OCI-LY1 (cell line): ENCODE measurements around the gene LYRM9.
"Not testable (repeated sequence)": the region's sequence is repeated elsewhere in the genome, so short reads cannot be mapped to it uniquely, and the experiment has no call there.

Source experiments
- EZH2 ChIP-seq: fragments of 200-600 bp; sonication (generic), shearing (Covaris generic); IDR thresholded peaks from 2 replicates; pipeline ENCODE4 v1.8.0; 2017; ENCODE audit warnings: borderline replicate concordance, mixed run types, mild to moderate bottlenecking, antibody characterized with exemption, low read length, moderate library complexity, mixed read lengths
- TF ChIP-seq, protein P1 (sequence below): fragments of 200-600 bp; sonication (generic), shearing (Covaris generic); IDR thresholded peaks from 2 replicates; pipeline ENCODE4 v1.5.1; 2017; ENCODE audit warnings: mild to moderate bottlenecking, antibody characterized with exemption, low read length, moderate library complexity, mixed read lengths

DNA sequence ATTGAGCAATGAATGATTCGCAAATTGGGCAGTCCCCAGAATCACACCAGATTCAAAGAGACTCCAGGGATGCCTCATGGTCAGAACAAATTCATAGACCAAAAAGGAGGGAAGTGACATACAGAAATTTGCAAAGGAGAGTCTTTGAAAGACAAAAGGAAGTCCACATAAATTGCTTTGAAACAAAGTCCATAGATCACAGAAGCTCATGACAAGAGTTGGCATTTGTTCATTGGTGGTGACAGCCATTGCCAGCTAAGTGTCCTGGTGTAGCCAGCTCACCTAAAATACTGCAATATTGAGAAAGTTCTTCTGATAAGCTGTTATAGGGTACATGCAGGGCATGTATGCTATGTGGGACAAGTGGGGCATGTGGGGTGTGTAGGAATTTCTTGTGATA, 55.4 kb downstream of the LYRM9 start:
- TF ChIP-seq, protein P1, sequence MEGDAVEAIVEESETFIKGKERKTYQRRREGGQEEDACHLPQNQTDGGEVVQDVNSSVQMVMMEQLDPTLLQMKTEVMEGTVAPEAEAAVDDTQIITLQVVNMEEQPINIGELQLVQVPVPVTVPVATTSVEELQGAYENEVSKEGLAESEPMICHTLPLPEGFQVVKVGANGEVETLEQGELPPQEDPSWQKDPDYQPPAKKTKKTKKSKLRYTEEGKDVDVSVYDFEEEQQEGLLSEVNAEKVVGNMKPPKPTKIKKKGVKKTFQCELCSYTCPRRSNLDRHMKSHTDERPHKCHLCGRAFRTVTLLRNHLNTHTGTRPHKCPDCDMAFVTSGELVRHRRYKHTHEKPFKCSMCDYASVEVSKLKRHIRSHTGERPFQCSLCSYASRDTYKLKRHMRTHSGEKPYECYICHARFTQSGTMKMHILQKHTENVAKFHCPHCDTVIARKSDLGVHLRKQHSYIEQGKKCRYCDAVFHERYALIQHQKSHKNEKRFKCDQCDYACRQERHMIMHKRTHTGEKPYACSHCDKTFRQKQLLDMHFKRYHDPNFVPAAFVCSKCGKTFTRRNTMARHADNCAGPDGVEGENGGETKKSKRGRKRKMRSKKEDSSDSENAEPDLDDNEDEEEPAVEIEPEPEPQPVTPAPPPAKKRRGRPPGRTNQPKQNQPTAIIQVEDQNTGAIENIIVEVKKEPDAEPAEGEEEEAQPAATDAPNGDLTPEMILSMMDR: not testable (repeated sequence)
- TF ChIP-seq EZH2: not testable (repeated sequence)
